T-helper 22 cell (primary cell): ENCODE data around the gene PCDHGA8.
"Not testable (repeated sequence)": the region's sequence is repeated elsewhere in the genome, so short reads cannot be mapped to it uniquely, and the experiment has no call there.

Source experiments
- DNase-seq: peaks from one replicate; pipeline ENCODE4 v3.0.0-alpha.2; 2020; ENCODE audit warnings: low read depth

Gene PCDHGA8

GRCh38 chr5:141371572-141372475, 20.6 kb upstream of the PCDHGA8 start:
- no peak for DNase-seq

GRCh38 chr5:141373673-141374317, 18.6 kb upstream of the PCDHGA8 start, which contains the start of gene PCDHGA6:
Gene PCDHGA6 (plus strand): TSS chr5:141373891. CDS start chr5:141374084, 193 bp downstream.
- DNase-seq, result no peak

- no peak for DNase-seq
These were observed 17.8 kb upstream of the PCDHGA8 start for GRCh38 chr5:141374627-141375026.

GRCh38 chr5:141375444-141376155, 16.8 kb upstream of the PCDHGA8 start:
- DNase-seq, result not testable (repeated sequence)

- DNase-seq, result no peak
These were observed 9.8 kb upstream of the PCDHGA8 start, which contains the start of gene PCDHGA7 for GRCh38 chr5:141382469-141383294. Gene PCDHGA7 (plus strand): TSS chr5:141382742. CDS start chr5:141382900, 158 bp downstream.

GRCh38 chr5:141383345-141383744, 9.1 kb upstream of the PCDHGA8 start:
- DNase-seq, result no peak

GRCh38 chr5:141384471-141385267, 7.8 kb upstream of the PCDHGA8 start:
- no peak for DNase-seq

GRCh38 chr5:141387557-141388311, 4.7 kb upstream of the PCDHGA8 start, which contains the start of gene PCDHGB4:
Gene PCDHGB4 (plus strand): TSS chr5:141387698. CDS start chr5:141387885, 187 bp downstream.
- DNase-seq, result not testable (repeated sequence)

- no peak for DNase-seq
These were observed 3.8 kb upstream of the PCDHGA8 start for GRCh38 chr5:141388661-141389060.

- DNase-seq, result no peak
These were observed 3.0 kb upstream of the PCDHGA8 start for GRCh38 chr5:141389153-141390042.

GRCh38 chr5:141393267-141393666, 834 bp downstream of the PCDHGA8 start:
- no peak for DNase-seq

GRCh38 chr5:141394401-141395187, 2.2 kb downstream of the PCDHGA8 start:
- DNase-seq, result not testable (repeated sequence)

GRCh38 chr5:141397756-141398551, 5.5 kb downstream of the PCDHGA8 start, which contains the start of gene PCDHGB5:
Gene PCDHGB5 (plus strand): TSS chr5:141397947. CDS start chr5:141398128, 181 bp downstream.
- DNase-seq, result not testable (repeated sequence)

- no peak for DNase-seq
These were observed 6.2 kb downstream of the PCDHGA8 start for GRCh38 chr5:141398608-141399007.

- DNase-seq, result no peak
These were observed 7.3 kb downstream of the PCDHGA8 start for GRCh38 chr5:141399555-141400258.

- DNase-seq, result no peak
These were observed 10.3 kb downstream of the PCDHGA8 start, which contains the start of gene PCDHGA9 for GRCh38 chr5:141402553-141403243. Gene PCDHGA9 (plus strand): TSS chr5:141402778. CDS start chr5:141402953, 175 bp downstream.
